Activated CD8-positive, alpha-beta T cell treated with anti-CD3 and anti-CD28 coated beads for 36 hours (primary cell): ENCODE results near the gene PRXL2B. TPM values are rescaled to one million over a fixed set of nuclear protein-coding genes. Genes with fewer than 3 reads are reported as not detected.
A peak's percentile ranks its signal among the peaks of the same experiment; 100 is the strongest.

Source experiments
- ATAC-seq: fragments of 200-7000 bp; cut with Tn5 transposase; one replicate; pipeline ENCODE4 v1.10.0; 2021; ENCODE audit warnings: mild to moderate bottlenecking, moderate library complexity
- CTCF ChIA-PET: fragments of 350-600 bp; sonication (Branson Sonifier 250); formaldehyde crosslinking; loops from one replicate; lab custom pipeline; 2021; ENCODE audit warnings: antibody characterized with exemption; lab: Charles Lee
- POLR2A ChIA-PET: fragments of 350-600 bp; sonication (Branson Sonifier 250); formaldehyde crosslinking; loops from one replicate; lab custom pipeline; 2021; ENCODE audit warnings: antibody characterized with exemption; lab: Charles Lee
- DNase-seq: peaks from one replicate; pipeline ENCODE4 v3.0.0-alpha.2; 2020
- H3K27ac Mint-ChIP-seq: one replicate; pipeline ENCODE4 v1.8.0; 2021; ENCODE audit warnings: mild to moderate bottlenecking, mixed read lengths
- H3K27me3 Mint-ChIP-seq: one replicate; pipeline ENCODE4 v1.8.0; 2021; ENCODE audit warnings: mixed read lengths
- H3K36me3 Mint-ChIP-seq: one replicate; pipeline ENCODE4 v1.8.0; 2021; ENCODE audit warnings: low read depth, mixed read lengths
- H3K4me1 Mint-ChIP-seq: one replicate; pipeline ENCODE4 v1.8.0; 2021; ENCODE audit warnings: low read depth, mixed read lengths
- H3K4me3 Mint-ChIP-seq: one replicate; pipeline ENCODE4 v1.8.0; 2021; ENCODE audit warnings: mild to moderate bottlenecking, moderate library complexity, mixed read lengths
- H3K9me3 Mint-ChIP-seq: one replicate; pipeline ENCODE4 v1.8.0; 2021; ENCODE audit warnings: mixed read lengths
- intact Hi-C: fragments of 100-400 bp; cut with micrococcal nuclease; formaldehyde crosslinking; loops from one replicate; pipeline ENCODE4 v1.10.0; 2022
- total RNA-seq, 2 experiments: library from RNA; stranded (reverse); gene quantifications; one replicate each; pipeline ENCODE4 v1.2.3, GENCODE V29; 2021
- TF ChIP-seq, protein P1 (sequence below): fragments of 200-600 bp; IDR thresholded peaks from one replicate; pipeline ENCODE4 v1.8.0; 2022; ENCODE audit warnings: antibody characterized with exemption, mild to moderate bottlenecking

The PRXL2B gene
- total RNA-seq, 2 experiments from 2014 or later = 39.1 to 43.6 TPM

- no peak overlapping the region for H3K4me3 Mint-ChIP-seq
- no peaks in the 10 kb centered on the region for H3K4me1 Mint-ChIP-seq
- H3K9me3 Mint-ChIP-seq = peaks cover 3% of the 10 kb centered on the region
- ChIA-PET CTCF (no interaction called here), POLR2A (no interaction called here)
- TF ChIP-seq, protein P1, sequence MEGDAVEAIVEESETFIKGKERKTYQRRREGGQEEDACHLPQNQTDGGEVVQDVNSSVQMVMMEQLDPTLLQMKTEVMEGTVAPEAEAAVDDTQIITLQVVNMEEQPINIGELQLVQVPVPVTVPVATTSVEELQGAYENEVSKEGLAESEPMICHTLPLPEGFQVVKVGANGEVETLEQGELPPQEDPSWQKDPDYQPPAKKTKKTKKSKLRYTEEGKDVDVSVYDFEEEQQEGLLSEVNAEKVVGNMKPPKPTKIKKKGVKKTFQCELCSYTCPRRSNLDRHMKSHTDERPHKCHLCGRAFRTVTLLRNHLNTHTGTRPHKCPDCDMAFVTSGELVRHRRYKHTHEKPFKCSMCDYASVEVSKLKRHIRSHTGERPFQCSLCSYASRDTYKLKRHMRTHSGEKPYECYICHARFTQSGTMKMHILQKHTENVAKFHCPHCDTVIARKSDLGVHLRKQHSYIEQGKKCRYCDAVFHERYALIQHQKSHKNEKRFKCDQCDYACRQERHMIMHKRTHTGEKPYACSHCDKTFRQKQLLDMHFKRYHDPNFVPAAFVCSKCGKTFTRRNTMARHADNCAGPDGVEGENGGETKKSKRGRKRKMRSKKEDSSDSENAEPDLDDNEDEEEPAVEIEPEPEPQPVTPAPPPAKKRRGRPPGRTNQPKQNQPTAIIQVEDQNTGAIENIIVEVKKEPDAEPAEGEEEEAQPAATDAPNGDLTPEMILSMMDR = no peak
- H3K27me3 Mint-ChIP-seq = no peaks in the 10 kb centered on the region
- ATAC-seq (no peak), DNase-seq (peak; percentile 2)
- H3K27ac Mint-ChIP-seq = no peak overlapping the region
- intact Hi-C loops = no loop called here
- H3K36me3 Mint-ChIP-seq = peaks cover 4% of the 10 kb centered on the region
These were observed 6.8 kb downstream of the PRXL2B start for GRCh38 chr1:2593251-2593878.

DNA sequence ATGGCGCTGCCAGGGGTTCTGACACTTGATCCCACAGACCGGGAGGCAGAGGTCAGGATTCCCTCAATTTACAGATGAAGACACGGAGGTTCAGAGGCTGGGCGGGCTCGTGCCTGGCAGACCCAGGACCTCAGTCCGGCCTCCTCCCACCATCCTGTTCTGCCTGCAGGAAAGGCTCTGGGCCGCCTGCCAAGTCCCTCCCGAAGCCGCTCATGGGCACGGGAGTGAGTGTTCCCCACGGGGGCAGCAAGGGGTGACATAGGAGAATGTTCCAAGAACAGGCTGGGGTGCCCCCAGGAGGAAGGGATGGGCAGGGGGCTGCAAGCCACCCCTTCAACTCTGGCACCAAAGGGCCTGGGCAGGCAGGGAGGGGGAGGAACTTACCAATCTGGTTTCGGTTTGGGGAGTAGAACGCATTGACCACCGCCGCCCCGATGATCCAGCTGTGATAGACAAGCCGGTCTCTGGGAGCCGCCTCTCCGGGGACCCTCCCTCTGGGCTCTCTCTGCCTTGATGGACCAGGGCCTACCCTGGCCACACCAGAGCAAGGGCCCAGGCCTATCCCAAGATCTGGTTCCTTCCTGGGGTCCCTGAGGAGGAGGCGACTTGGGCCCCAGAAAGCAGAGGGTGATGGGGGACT is 7.5 kb downstream of the PRXL2B start:
- intact Hi-C loops = no loop called here
- H3K27me3 Mint-ChIP-seq = no peaks in the 10 kb centered on the region
- H3K9me3 Mint-ChIP-seq = peaks cover 7% of the 10 kb centered on the region
- DNase-seq = peak; percentile 1
- no peaks in the 10 kb centered on the region for H3K4me1 Mint-ChIP-seq
- no peak overlapping the region for H3K27ac Mint-ChIP-seq
- POLR2A ChIA-PET = no interaction called here
- H3K4me3 Mint-ChIP-seq = no peak overlapping the region
- no peak for ATAC-seq
- TF ChIP-seq, protein P1 = no peak
- peaks cover 4% of the 10 kb centered on the region for H3K36me3 Mint-ChIP-seq
- CTCF ChIA-PET = no interaction called here

- H3K27me3 Mint-ChIP-seq = no peaks in the 10 kb centered on the region
- TF ChIP-seq, protein P1 = no peak
- intact Hi-C loops = no loop called here
- POLR2A ChIA-PET = no interaction called here
- no peak overlapping the region for H3K27ac Mint-ChIP-seq
- no peak overlapping the region for H3K4me3 Mint-ChIP-seq
- CTCF ChIA-PET = no interaction called here
- no peaks in the 10 kb centered on the region for H3K36me3 Mint-ChIP-seq
- H3K4me1 Mint-ChIP-seq = no peaks in the 10 kb centered on the region
- peak; percentile 1 for DNase-seq
- H3K9me3 Mint-ChIP-seq = peaks cover 7% of the 10 kb centered on the region
- ATAC-seq = no peak
These were observed 8.1 kb downstream of the PRXL2B start for GRCh38 chr1:2594641-2595131.

DNA sequence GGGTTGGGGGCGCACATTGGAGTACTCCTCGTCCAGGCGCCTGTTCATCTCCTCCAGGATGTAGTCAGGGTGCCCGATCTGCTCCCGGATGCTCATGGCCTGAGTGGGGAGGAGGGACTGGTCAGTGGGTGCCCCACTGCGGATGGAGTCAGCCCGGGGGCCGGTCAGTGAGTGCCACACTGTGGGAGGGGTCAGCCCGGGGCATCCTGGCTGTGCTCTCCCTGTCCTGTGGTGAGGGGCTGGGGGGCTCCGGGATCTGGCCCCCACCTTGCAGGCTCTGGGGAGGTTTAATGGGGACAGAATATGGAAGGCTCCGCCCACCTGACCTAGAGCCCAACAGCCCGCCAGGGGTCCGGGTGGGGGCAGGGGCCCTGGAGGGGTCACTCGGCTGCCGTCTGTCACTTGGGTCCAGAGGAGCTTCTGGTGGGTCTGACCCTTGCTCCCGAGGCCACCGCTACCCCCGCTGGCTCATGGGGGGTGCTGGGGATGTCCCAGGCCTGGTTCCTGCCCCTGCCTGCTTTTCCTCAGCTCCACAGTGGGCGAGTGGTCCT is 8.8 kb downstream of the PRXL2B start:
- intact Hi-C loops = no loop called here
- CTCF ChIA-PET = no interaction called here
- TF ChIP-seq, protein P1 = no peak
- ATAC-seq (no peak), DNase-seq (peak; percentile 0)
- Mint-ChIP-seq H3K27ac (no peak overlapping the region), H3K9me3 (peaks cover 7% of the 10 kb centered on the region), H3K4me3 (no peak overlapping the region), H3K27me3 (no peaks in the 10 kb centered on the region), H3K4me1 (no peaks in the 10 kb centered on the region), H3K36me3 (no peaks in the 10 kb centered on the region)
- POLR2A ChIA-PET = no interaction called here
